SHP77 (cell line): ENCODE data around the gene DCAF5.
A peak's percentile ranks its signal among the peaks of the same experiment; 100 is the strongest.

Experiments used
- DNase-seq, 2 experiments: peaks; one replicate each; lab custom pipeline; 2025; lab: John Stamatoyannopoulos, UW

Gene DCAF5

DNA sequence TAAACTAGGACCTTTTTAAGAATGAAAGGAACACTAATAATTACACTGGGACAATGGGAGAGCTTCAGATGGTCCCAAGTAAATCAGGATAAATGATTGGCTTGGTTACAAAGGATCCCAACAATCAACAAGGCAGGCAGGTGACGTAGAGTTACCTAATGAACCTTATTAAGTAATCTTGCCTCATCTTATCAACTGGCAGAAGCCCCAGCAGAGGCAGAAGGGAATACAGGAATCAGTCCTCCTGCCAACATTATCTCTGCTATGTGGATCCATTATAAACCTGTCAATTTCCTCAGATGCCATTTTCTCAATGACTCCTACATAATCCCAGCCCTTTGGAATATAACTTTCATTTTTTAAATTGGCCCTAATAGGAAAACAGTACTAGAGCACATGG lies 11.4 kb downstream of the DCAF5 start:
- no peak for DNase-seq

GRCh38 chr14:69139743-69140142 lies 13.2 kb downstream of the DCAF5 start:
- no peak for DNase-seq

DNA sequence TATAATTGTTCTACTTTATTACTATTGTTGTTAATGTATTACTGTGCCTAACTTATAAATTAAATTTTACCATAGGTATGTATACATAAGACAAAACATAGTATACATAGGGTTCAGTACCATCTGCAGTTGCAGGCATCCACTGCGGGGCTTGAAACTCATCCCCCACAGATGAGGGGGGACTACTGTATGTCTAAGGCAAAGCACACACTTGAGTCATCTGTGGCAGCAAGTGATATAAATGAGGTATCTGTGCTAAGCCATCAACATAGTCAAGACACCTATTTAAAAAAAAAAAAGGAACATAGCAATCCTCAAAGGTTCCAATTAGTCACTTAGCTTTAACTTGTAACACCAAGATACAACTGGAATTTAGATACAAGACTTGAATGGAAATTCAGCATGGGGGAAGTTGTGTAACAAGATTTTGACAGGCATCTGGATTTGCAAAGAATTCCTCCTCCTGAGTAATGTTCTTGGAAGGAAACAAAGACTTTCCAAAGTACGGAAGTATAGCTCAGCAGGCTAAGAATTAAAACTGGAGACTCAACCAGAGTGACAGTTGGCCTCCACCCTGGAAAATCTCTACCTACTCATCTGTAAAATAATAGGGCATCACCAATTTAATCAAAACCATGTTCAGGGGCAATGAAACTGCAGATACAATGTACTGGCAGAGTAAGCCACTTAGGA lies 14.9 kb downstream of the DCAF5 start:
- no peak for DNase-seq

DNA sequence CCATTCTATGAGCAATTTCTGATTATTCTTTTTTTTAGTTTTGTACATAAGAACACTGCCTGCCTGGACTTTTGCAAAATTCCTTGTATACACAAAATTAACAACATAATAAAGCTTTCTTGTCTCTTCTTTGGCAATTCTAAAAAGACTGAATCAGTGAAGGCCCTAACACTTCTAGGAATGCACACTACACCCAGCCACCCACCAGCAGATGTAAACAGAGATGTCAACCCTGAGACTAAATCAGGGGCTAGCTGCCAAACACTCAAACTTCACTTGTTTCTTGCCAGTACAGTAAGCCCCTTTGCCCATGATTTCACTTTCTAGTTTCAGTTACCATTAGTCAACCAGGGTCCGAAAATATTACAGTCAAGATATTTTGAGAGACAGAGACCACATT lies 15.5 kb downstream of the DCAF5 start:
- DNase-seq: no peak

DNA sequence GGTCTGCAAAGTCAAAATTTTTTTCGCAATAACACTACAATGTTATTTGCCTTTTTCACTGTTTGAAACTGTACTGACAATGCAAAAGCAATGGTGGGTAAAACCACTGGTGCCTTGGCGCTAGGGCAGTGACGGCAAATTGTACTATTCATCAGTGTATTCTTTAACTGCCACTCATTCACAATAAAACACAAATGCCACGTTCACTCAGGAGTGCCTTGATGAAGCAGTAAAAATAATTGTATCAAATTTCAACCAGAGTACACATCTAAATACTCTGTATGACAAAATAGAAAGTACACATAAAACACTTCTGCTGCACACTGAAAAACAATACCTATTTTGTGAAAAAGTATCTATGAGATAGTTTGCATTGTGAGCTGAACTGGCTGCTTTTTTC lies 17.8 kb downstream of the DCAF5 start:
- DNase-seq: no peak

GRCh38 chr14:69133206-69134125 lies 19.5 kb downstream of the DCAF5 start:
- DNase-seq: no peak

GRCh38 chr14:69132513-69133181 lies 20.3 kb downstream of the DCAF5 start:
- no peak for DNase-seq

DNA sequence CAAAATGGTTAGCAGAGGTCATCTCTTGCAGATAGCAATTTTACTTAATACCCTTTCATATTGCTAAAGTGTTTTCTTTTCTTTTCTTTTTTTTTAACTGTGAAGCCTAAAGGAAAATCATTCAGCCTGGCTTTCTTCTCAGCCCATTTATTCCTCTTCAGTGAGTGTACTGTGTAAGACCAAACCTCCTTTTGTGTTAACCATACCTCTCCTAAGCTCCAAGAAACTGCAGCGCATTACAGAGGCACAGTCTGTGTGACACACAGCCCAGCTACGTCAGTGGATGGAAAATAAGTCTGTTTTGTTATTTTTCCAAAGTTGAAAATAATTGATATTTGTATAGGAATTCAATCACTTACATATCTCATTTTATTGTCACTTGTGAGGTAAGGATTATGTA lies 21.7 kb downstream of the DCAF5 start:
- DNase-seq: no peak

DNA sequence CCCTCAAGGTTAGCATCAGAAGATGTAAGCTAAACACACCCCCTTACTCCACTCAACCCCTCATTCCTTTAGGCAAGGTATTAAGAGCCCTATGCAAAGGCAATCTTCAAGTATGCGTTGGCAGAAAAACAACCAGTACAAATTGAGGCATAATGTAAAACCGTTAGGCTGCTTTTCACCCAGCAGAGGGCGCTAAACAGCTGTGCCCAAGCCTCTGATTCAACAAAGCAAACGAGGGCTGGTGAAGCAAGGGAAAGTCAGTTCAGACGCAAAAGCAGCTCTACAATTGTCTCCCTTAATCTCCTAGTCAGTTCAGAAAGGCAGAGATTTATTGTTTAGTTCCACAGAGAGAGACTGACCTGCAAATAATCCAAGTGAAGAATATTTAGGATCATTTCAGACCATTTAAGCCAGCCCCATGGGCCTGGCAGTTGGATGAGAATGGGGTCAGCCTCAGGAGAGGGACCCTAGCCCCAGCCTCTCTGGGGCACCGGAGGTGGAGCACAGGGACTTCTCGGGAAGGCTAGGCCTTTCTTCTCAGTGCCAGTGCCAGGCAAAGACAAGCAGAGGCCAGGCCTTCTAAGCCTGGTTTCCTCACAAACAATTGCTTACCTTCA lies 23.5 kb downstream of the DCAF5 start:
- DNase-seq: peak; percentile 69 to 72

DNA sequence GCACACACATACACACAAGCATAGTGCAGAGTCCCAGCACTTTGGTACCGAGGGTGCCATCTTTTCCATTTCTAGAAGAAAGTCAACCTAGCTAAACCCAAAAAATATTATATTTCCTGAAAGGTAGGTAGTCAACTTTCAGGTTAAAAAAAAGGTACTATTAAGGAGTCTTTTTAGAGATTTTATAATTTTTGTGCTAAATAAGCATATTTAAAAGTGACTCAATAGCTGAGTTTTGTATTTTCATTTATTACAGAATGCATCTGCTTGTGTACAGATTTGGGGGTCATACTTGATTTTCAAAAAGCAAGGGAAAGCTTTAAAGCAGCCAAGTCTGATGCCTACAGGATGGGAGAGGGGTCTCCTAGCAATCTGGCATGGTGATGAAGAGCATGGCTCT lies 34.6 kb downstream of the DCAF5 start:
- DNase-seq: no peak

- DNase-seq: no peak
Observed at GRCh38 chr14:69117020-69117767, 35.7 kb downstream of the DCAF5 start.

- DNase-seq: no peak
Observed at GRCh38 chr14:69115407-69116185, 37.3 kb downstream of the DCAF5 start.

GRCh38 chr14:69114763-69115162 lies 38.2 kb downstream of the DCAF5 start:
- DNase-seq: no peak

- no peak for DNase-seq
Observed at GRCh38 chr14:69108358-69108757, 44.6 kb downstream of the DCAF5 start.

DNA sequence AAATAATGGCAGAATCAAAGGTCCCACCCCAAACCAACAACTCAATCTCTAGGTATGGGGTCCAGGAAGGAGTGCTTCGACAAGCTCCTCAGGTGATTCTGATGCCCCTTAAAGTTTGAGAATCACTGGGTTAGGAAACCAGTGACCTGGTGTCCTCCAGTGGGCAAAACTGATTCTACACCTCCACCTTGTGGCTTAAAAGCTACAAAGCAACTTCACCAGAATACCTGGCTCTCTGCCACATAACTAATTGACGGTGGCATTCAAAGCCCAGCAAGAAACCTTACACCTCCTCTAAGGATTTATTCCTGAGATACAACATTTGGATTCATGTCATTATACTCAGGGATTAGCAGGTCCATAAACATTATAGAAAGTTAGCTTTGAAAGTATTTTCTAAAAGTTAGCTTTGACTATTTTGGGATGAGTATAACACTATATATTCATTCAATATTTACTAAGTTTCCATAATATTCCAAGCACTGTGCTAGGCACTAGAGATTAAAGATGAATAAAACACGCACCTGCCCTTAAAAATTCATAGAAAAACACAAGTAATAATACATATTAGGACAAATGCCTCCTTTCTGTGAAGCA lies 45.4 kb downstream of the DCAF5 start:
- peak; percentile 40 to 57 for DNase-seq

GRCh38 chr14:69106451-69106850 lies 46.5 kb downstream of the DCAF5 start:
- DNase-seq: no peak

DNA sequence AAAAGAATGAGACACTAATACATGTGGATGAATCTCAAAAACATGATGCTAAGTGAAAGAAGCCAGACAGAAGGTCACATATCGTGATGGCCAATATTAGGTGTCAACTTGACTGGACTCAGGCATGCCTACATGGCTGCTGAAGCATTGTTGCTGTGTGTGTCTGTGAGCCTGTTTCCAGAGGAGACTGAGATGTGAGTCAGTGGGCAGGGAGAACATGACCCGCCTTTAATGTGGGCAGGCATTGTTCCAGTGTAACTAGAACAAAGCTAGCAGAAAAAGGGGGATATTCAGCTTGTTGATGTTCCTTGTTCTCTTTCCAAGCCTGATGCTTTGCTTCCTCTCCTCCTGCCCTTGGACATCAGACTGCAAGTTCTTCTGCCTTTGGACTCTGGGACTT lies 47.6 kb downstream of the DCAF5 start:
- DNase-seq: no peak

DNA sequence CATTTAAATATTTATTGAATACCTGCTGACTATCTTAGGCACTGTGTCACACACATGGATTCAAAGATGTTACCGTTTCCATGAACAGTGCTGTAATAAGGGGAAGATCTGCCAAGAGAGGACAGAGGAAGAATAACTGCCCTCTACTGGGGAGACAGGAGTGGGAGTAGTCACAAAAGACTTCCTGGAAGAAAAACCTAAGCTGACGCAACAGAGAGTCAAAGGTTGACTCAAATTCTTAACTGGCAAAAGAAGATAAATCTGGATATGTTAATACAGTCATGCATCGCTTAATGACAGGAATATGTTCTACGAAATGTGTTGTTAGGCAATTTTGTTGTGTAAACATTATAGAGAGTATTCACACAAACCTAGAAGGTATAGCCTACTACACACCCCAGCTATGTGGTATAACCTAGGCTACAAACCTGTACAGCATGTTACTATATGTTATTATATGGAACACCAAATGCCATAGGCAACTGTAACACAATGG lies 51.5 kb downstream of the DCAF5 start:
- no peak for DNase-seq

DNA sequence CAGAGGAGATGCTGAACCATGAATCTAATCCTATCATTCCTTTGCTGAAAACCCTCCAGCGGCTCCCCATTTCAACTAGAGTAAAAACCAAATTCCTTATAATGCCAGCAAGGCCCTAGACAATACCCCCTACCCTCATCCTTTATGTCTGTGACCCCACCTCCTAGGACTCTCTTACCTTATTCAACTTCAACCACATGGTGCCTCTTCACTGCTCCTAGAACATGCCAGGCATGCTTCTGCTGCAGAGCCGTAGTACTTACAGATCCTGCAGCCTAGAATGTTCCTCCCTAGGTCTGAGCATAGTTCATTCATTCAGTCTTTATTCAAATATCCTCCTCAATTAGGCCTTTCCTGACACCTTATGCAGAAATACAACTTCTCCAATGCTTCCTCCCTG lies 54.9 kb downstream of the DCAF5 start:
- no peak for DNase-seq

GRCh38 chr14:69096781-69097475 lies 56.0 kb downstream of the DCAF5 start:
- DNase-seq: no peak
